Ovary (tissue), 9 donors: ENCODE data around the gene TIMM21. TPM values are rescaled to one million over a fixed set of nuclear protein-coding genes. Genes with fewer than 3 reads are reported as not detected.

Source experiments
- DNase-seq, 5 donors: peaks; one replicate each; pipeline ENCODE4 v3.0.0-alpha.2; 2019 to 2020
- H3K27ac ChIP-seq, 2 donors: fragments of 200-600 bp; one replicate each; pipeline versions ENCODE4 v1.5.1 to v1.8.0; 2019 to 2022
- H3K27me3 ChIP-seq: fragments of 200-600 bp; one replicate; pipeline ENCODE4 v1.8.0; 2022
- H3K36me3 ChIP-seq: fragments of 200-600 bp; sonication (generic); one replicate; pipeline ENCODE4 v1.5.1; 2019
- H3K4me1 ChIP-seq: one replicate; pipeline ENCODE4 v1.8.1; 2013; ENCODE audit warnings: mild to moderate bottlenecking, moderate library complexity; ENCODE audit not compliant: insufficient read depth
- H3K4me3 ChIP-seq: fragments of 200-600 bp; sonication (generic); one replicate; pipeline ENCODE4 v1.5.1; 2017
- H3K9me3 ChIP-seq, 2 donors: fragments of 200-600 bp in 1 of 2; sonication (generic) in 1 of 2; one replicate each; pipeline versions ENCODE4 v1.5.1 to v1.8.1; 2013 to 2019; ENCODE audit warnings: mild to moderate bottlenecking in 1 of 2, moderate library complexity in 1 of 2
- CTCF ChIP-seq, 3 donors: fragments of 450-650 bp in 2 of 3; fragments of 200-600 bp in 1 of 3; IDR thresholded peaks; one replicate each; pipeline versions ENCODE4 v1.5.1 to v1.8.0; 2016 to 2022; ENCODE audit warnings: antibody characterized with exemption in 3 of 3, mild to moderate bottlenecking in 1 of 3
- EP300 ChIP-seq: sonication (generic); formaldehyde crosslinking; IDR thresholded peaks from one replicate; pipeline ENCODE4 v1.6.1; 2017; ENCODE audit warnings: antibody characterized with exemption
- POLR2A ChIP-seq: fragments of 450-650 bp; IDR thresholded peaks from one replicate; pipeline ENCODE4 v1.6.1; 2017; ENCODE audit warnings: antibody characterized with exemption, mild to moderate bottlenecking, moderate library complexity
- WGBS, 3 donors: extraction: QIAGEN DNeasy Blood & Tissue Kit in 1 of 3; methylation state at CpG; one replicate each; pipeline versions ENCODE4 v1.1.5 to v1.1.7; 2013 to 2017; 5-methylcytosine and 5-hydroxymethylcytosine counted together
- intact Hi-C, 4 donors: fragments of 100-400 bp; cut with DNase I; formaldehyde crosslinking; loops; one replicate each; pipeline versions ENCODE4 v1.11.0 to v1.15.1; 2022 to 2023
- polyA plus RNA-seq, 2 donors: library from polyadenylated mRNA; stranded (reverse); fragments of 200-250 nt in 1 of 2; fragments of 350-450 nt in 1 of 2; fragmentation: Illumina TruSeq in 1 of 2; extraction: RNeasy Lipid Tissue Mini Kit (QIAGEN cat#74804) in 1 of 2; gene quantifications; one replicate each; pipeline ENCODE4 v1.2.3, GENCODE V29; 2013 to 2014
- total RNA-seq, 7 donors: library from RNA; depleted of rRNA in 2 of 7; stranded (reverse); fragments of >200 nt in 2 of 7; fragmentation: NEBNext Ultra II Directional in 3 of 7; extraction: Animal tissue kit (Norgen Biotek cat#: 25700) in 3 of 7; gene quantifications; one replicate each; pipeline versions ENCODE4 v1.1.0 to v1.2.4, GENCODE V29; 2016 to 2023
- donor health status: DM: no; HTN: no; CAD: no; lungs with moderate emphysema.
- donor health status: DM: no; HTN: no; CAD: no.
- donor health status: Bipolar disorder and iron deficiency.
- donor health status: DM: yes; HTN: yes; CAD: no.
- donor health status: DM: no; HTN: no; CAD: no.
- donor health status: DM: yes; HTN: yes; CAD: no.

TIMM21 gene
- total and polyA plus RNA-seq, 9 donors: 12.5 to 49.8 (median 22.9) TPM

GRCh38 chr18:74140582-74140981, 7.7 kb upstream of the TIMM21 start:
- H3K4me1 ChIP-seq: no peaks in the 10 kb centered on the region
- intact Hi-C loops: no loop called here
- no peaks in the 10 kb centered on the region for H3K36me3 ChIP-seq
- H3K27ac ChIP-seq: no peak overlapping the region
- DNase-seq: no peak
- H3K9me3 ChIP-seq: no peaks in the 10 kb centered on the region
- no peaks in the 10 kb centered on the region for H3K27me3 ChIP-seq
- TF ChIP-seq POLR2A: no peak
- TF ChIP-seq EP300: no peak
- TF ChIP-seq CTCF (IDR thresholded peaks at IDR 0.05): no peak
- H3K4me3 ChIP-seq: no peak overlapping the region
- WGBS, 3 donors: 79 to 84% (median 81%) methylated on average over 1 of the region's 1 CpG

- Histone ChIP-seq H3K4me3 (no peak overlapping the region), H3K36me3 (no peaks in the 10 kb centered on the region), H3K4me1 (no peaks in the 10 kb centered on the region), H3K27me3 (no peaks in the 10 kb centered on the region), H3K9me3 (no peaks in the 10 kb centered on the region), H3K27ac (no peak overlapping the region)
- WGBS, 3 donors: 88 to 96% (median 89%) methylated on average over 2 of the region's 2 CpGs
- no peak for DNase-seq
- TF ChIP-seq CTCF (IDR thresholded peaks at IDR 0.05) (no peak), POLR2A (no peak)
- intact Hi-C loops: no loop called here
Observed at GRCh38 chr18:74141667-74142066, 6.7 kb upstream of the TIMM21 start.

GRCh38 chr18:74142252-74142651, 6.1 kb upstream of the TIMM21 start:
- intact Hi-C loops: no loop called here
- 65 to 73% (median 66%) methylated on average over 2 of the region's 2 CpGs for WGBS, 3 donors
- TF ChIP-seq POLR2A (no peak), CTCF (IDR thresholded peaks at IDR 0.05) (no peak), EP300 (no peak)

GRCh38 chr18:74146756-74147155, 1.6 kb upstream of the TIMM21 start:
- Histone ChIP-seq H3K9me3 (no peaks in the 10 kb centered on the region), H3K27ac (no peak overlapping the region), H3K4me3 (no peak overlapping the region), H3K4me1 (peaks cover 7% of the 10 kb centered on the region), H3K36me3 (no peaks in the 10 kb centered on the region), H3K27me3 (no peaks in the 10 kb centered on the region)
- intact Hi-C loops: loop anchor here in 1 of 4 donors (5.0 kb wide), 1 partner anchor 141 kb away; no protein-coding TSS in a partner anchor
- DNase-seq: no peak
- WGBS, 3 donors: 23 to 36% (median 35%) methylated on average over 3 of the region's 3 CpGs
- TF ChIP-seq CTCF (IDR thresholded peaks at IDR 0.05) (no peak), POLR2A (no peak), EP300 (no peak)

More at GRCh38 chr18:74142252-74142651, 6.1 kb upstream of the TIMM21 start:
- Histone ChIP-seq H3K9me3 (no peaks in the 10 kb centered on the region), H3K27me3 (no peaks in the 10 kb centered on the region), H3K4me3 (no peak overlapping the region), H3K36me3 (no peaks in the 10 kb centered on the region), H3K4me1 (peaks cover 3% of the 10 kb centered on the region), H3K27ac (no peak overlapping the region)
- DNase-seq: no peak

- TF ChIP-seq EP300 (no peak), CTCF (IDR thresholded peaks at IDR 0.05) (no peak), POLR2A (no peak)
- Histone ChIP-seq H3K27me3 (no peaks in the 10 kb centered on the region), H3K9me3 (no peaks in the 10 kb centered on the region), H3K4me3 (peak overlapping the region; percentile 77), H3K4me1 (peaks cover 7% of the 10 kb centered on the region), H3K27ac (peak overlapping the region; percentile 78 to 91), H3K36me3 (no peaks in the 10 kb centered on the region)
- intact Hi-C loops: loop anchor here in 1 of 4 donors (5.0 kb wide), 1 partner anchor 140 kb away; no protein-coding TSS in a partner anchor
- WGBS, 3 donors: 0 to 1% (median 0%) methylated on average over 18 to 28 of the region's 28 CpGs
- no peak for DNase-seq
Observed at GRCh38 chr18:74147491-74147778, 888 bp upstream of the TIMM21 start.
